HG02884 (cell line): Measurements from ENCODE around the gene POC1A.

ENCODE experiments used
- ATAC-seq: cut with Tn5 transposase; IDR thresholded peaks from one replicate; pipeline ENCODE4 v1.9.1; 2021; ENCODE audit warnings: mild to moderate bottlenecking, moderate library complexity; ENCODE audit not compliant: unreplicated experiment

POC1A gene

GRCh38 chr3:52108302-52109232 is 45.7 kb downstream of the POC1A start:
- no peak for ATAC-seq

GRCh38 chr3:52106951-52107611 is 47.1 kb downstream of the POC1A start:
- ATAC-seq = no peak

- no peak for ATAC-seq
These were observed 49.3 kb downstream of the POC1A start for GRCh38 chr3:52104684-52105640.

- no peak for ATAC-seq
These were observed 51.3 kb downstream of the POC1A start for GRCh38 chr3:52102934-52103333.

- ATAC-seq = no peak
These were observed 55.2 kb downstream of the POC1A start for GRCh38 chr3:52099001-52099401.

GRCh38 chr3:52097851-52098507 is 56.2 kb downstream of the POC1A start:
- ATAC-seq = no peak

- no peak for ATAC-seq
These were observed 58.0 kb downstream of the POC1A start for GRCh38 chr3:52095990-52096775.

GRCh38 chr3:52094571-52095485 is 59.4 kb downstream of the POC1A start:
- ATAC-seq = no peak

GRCh38 chr3:52093756-52094545 is 60.3 kb downstream of the POC1A start:
- no peak for ATAC-seq

GRCh38 chr3:52092891-52093290 is 61.3 kb downstream of the POC1A start:
- ATAC-seq = no peak

GRCh38 chr3:52092271-52092660 is 62.0 kb downstream of the POC1A start:
- ATAC-seq = no peak

GRCh38 chr3:52091586-52092270 is 62.5 kb downstream of the POC1A start:
- no peak for ATAC-seq

- ATAC-seq = no peak
These were observed 63.2 kb downstream of the POC1A start for GRCh38 chr3:52090933-52091468.

- ATAC-seq = no peak
These were observed 63.9 kb downstream of the POC1A start for GRCh38 chr3:52090131-52090932.

- ATAC-seq = no peak
These were observed 64.5 kb downstream of the POC1A start for GRCh38 chr3:52089691-52090090.
